ENCODE data around the gene LRRC10B. TPM values are rescaled to one million over a fixed set of nuclear protein-coding genes. Genes with fewer than 3 reads are reported as not detected.

LRRC10B gene
- total and polyA plus RNA-seq, 4 donors: 9.2 to 29.3 (median 11.5) TPM

DNA sequence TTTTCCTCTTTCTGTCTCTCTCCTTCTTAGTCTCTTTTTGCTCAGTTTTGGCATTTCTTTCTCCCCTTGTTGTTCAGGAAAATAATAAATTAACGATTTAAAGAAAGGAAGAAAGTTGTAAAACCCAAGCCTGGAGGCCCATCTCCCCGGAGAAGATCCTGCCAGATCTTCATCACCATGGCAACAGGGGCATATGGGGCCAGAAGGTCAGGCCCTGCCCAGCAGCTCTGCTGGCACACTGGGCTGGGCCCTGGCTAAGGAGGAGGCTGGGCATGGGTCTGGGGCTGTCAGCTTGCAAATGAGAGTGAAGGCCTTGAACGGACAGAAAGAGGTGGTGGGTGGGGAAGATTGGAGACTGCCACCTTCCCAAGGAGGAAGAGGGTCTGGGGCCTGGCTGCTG lies 2.8 kb downstream of the LRRC10B start:
- no peak overlapping the region for H3K27ac ChIP-seq (ENCODE audit: low read depth in 1 of 2, low read length in 1 of 2)
- TF ChIP-seq, protein P1, sequence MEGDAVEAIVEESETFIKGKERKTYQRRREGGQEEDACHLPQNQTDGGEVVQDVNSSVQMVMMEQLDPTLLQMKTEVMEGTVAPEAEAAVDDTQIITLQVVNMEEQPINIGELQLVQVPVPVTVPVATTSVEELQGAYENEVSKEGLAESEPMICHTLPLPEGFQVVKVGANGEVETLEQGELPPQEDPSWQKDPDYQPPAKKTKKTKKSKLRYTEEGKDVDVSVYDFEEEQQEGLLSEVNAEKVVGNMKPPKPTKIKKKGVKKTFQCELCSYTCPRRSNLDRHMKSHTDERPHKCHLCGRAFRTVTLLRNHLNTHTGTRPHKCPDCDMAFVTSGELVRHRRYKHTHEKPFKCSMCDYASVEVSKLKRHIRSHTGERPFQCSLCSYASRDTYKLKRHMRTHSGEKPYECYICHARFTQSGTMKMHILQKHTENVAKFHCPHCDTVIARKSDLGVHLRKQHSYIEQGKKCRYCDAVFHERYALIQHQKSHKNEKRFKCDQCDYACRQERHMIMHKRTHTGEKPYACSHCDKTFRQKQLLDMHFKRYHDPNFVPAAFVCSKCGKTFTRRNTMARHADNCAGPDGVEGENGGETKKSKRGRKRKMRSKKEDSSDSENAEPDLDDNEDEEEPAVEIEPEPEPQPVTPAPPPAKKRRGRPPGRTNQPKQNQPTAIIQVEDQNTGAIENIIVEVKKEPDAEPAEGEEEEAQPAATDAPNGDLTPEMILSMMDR (IDR thresholded peaks at IDR 0.05; ENCODE audit: control extremely low read depth, extremely low read depth): no peak
- 56% methylated on average over 3 of the region's 3 CpGs for WGBS, 2 donors

DNA sequence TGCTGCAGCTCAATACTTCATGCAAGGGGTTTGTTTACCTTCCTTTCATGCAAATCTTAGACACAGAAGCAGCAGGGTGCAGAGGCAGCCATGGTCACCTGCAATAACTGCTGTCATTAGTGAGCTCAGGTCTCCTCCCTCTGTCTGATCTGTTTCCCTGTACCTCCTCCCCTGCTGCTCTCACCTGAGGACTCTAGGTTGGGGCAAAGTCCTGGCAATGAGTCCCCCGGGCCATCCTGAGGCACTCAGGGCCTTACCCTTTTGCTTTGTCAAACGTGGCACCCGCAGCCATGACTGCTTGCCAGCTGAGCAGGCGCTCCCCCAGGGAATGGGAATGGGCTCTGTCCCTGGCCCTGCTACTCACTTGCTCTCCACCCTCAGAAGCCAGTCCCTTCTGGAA lies 3.9 kb downstream of the LRRC10B start:
- no peaks in the 10 kb centered on the region for H3K9me3 ChIP-seq (ENCODE audit: control insufficient read depth in 4 of 4, insufficient read depth in 3 of 4, low read length in 3 of 4)
- H3K9ac ChIP-seq (ENCODE audit: insufficient read depth in 1 of 2, low read length in 2 of 2): no peak overlapping the region
- ATAC-seq (ENCODE audit: insufficient read depth, low FRiP score) (no peak), DNase-seq (no peak)
- no peaks in the 10 kb centered on the region for H3K36me3 ChIP-seq (ENCODE audit: control insufficient read depth in 4 of 4, insufficient read depth in 4 of 4, low read length in 4 of 4)
- H3K27ac ChIP-seq (ENCODE audit: low read depth in 1 of 2, low read length in 1 of 2): no peak overlapping the region
- H3K27me3 ChIP-seq (ENCODE audit: control insufficient read depth in 3 of 3, insufficient read depth in 3 of 3, low read length in 2 of 3): peaks cover 8 to 13% (median 11%) of the 10 kb centered on the region in 3 donors
- TF ChIP-seq, protein P1 (IDR thresholded peaks at IDR 0.05; ENCODE audit: control extremely low read depth, extremely low read depth): no peak
- 72 to 87% methylated on average over 4 of the region's 4 CpGs for WGBS, 2 donors
- no peak overlapping the region for H3K4me3 ChIP-seq
- peaks cover 3 to 20% (median 4%) of the 10 kb centered on the region in 5 donors for H3K4me1 ChIP-seq (ENCODE audit: control insufficient read depth in 5 of 5, insufficient read depth in 5 of 5, low read length in 5 of 5)

More for the DNA sequence above, 2.8 kb downstream of the LRRC10B start:
- Histone ChIP-seq H3K4me1 (ENCODE audit: control insufficient read depth in 5 of 5, insufficient read depth in 5 of 5, low read length in 5 of 5) (peaks cover 0 to 15% (median 4%) of the 10 kb centered on the region in 5 donors), H3K4me3 (no peak overlapping the region), H3K27me3 (ENCODE audit: control insufficient read depth in 3 of 3, insufficient read depth in 3 of 3, low read length in 2 of 3) (peaks cover 11 to 18% (median 15%) of the 10 kb centered on the region in 3 donors), H3K36me3 (ENCODE audit: control insufficient read depth in 4 of 4, insufficient read depth in 4 of 4, low read length in 4 of 4) (no peaks in the 10 kb centered on the region), H3K9ac (ENCODE audit: insufficient read depth in 1 of 2, low read length in 2 of 2) (no peak overlapping the region), H3K9me3 (ENCODE audit: control insufficient read depth in 4 of 4, insufficient read depth in 3 of 4, low read length in 3 of 4) (peaks cover 0 to 3% (median 0%) of the 10 kb centered on the region in 4 donors)
- DNase-seq (no peak), ATAC-seq (ENCODE audit: insufficient read depth, low FRiP score) (no peak)

DNA sequence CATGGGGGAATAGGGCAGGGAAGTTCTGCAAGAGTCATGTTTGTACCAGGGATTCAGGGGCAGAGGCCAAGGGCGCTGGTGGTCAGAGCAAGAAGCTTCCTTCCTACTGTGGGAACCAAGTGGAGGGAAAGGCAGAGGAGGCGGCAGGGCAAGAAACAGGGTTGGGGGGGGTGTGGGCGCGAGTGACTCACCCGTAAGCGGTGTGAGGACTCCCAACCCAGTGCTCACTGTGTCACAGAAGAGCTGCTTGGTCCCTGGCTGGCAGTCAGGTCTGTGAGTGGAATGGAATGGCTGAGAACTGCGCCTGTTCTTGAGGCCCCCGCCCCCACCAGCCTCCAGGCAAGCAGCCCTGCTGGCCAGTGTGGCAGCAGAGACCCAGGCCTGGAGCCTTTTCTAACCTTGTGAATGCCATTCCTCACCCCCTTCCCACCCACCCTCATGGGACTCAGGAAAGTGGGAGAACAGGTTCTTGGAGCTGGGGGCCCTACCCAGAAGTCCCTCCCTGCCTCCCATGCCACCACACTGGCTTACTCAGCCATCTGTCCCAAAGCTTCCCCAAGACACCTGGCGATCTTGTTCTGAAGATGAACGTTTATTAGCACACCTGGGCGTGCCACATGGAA lies 4.7 kb downstream of the LRRC10B start:
- no peak overlapping the region for H3K4me3 ChIP-seq
- TF ChIP-seq, protein P1 (IDR thresholded peaks at IDR 0.05; ENCODE audit: control extremely low read depth, extremely low read depth): no peak
- H3K9me3 ChIP-seq (ENCODE audit: control insufficient read depth in 4 of 4, insufficient read depth in 3 of 4, low read length in 3 of 4): no peaks in the 10 kb centered on the region
- H3K27me3 ChIP-seq (ENCODE audit: control insufficient read depth in 3 of 3, insufficient read depth in 3 of 3, low read length in 2 of 3): peaks cover under 1 to 6% (median 5%) of the 10 kb centered on the region in 3 donors
- peaks cover 2 to 19% (median 4%) of the 10 kb centered on the region in 5 donors for H3K4me1 ChIP-seq (ENCODE audit: control insufficient read depth in 5 of 5, insufficient read depth in 5 of 5, low read length in 5 of 5)
- ATAC-seq (ENCODE audit: insufficient read depth, low FRiP score): no peak
- H3K9ac ChIP-seq (ENCODE audit: insufficient read depth in 1 of 2, low read length in 2 of 2): no peak overlapping the region
- H3K27ac ChIP-seq (ENCODE audit: low read depth in 1 of 2, low read length in 1 of 2): no peak overlapping the region
- 76 to 88% methylated on average over 11 of the region's 11 CpGs for WGBS, 2 donors
- DNase-seq: peak; percentile 40 to 68 (median 61)
- H3K36me3 ChIP-seq (ENCODE audit: control insufficient read depth in 4 of 4, insufficient read depth in 4 of 4, low read length in 4 of 4): no peaks in the 10 kb centered on the region
